ENCODE results near the gene BCL2. TPM values are rescaled to one million over a fixed set of nuclear protein-coding genes. Genes with fewer than 3 reads are reported as not detected.

BCL2 gene
- total and polyA plus RNA-seq, 9 of the 15 experiments (the other 6 are each of a cell fraction or from before 2014, with no cell fraction given) = 0.10 to 1.1 (median 0.65) TPM

DNA sequence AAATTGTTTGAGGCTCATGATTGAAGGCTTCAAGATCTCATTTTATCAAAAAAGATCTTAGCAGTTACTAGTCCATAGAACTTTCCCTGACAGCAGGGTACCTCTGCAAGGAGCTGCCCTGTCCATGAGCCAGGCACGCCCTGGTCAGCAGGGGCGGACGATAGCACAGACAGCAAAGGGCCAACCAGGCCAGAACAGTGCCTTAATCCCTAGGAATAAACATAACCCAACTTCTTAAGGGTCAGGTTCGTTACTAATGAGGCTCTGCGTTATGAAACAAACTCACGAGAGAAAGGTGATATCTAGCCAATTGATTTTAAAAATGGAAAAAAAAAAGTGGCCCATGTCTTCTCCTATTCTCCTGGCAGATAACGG lies 59.2 kb downstream of the BCL2 start (continued):
- TF ChIP-seq, protein P1, sequence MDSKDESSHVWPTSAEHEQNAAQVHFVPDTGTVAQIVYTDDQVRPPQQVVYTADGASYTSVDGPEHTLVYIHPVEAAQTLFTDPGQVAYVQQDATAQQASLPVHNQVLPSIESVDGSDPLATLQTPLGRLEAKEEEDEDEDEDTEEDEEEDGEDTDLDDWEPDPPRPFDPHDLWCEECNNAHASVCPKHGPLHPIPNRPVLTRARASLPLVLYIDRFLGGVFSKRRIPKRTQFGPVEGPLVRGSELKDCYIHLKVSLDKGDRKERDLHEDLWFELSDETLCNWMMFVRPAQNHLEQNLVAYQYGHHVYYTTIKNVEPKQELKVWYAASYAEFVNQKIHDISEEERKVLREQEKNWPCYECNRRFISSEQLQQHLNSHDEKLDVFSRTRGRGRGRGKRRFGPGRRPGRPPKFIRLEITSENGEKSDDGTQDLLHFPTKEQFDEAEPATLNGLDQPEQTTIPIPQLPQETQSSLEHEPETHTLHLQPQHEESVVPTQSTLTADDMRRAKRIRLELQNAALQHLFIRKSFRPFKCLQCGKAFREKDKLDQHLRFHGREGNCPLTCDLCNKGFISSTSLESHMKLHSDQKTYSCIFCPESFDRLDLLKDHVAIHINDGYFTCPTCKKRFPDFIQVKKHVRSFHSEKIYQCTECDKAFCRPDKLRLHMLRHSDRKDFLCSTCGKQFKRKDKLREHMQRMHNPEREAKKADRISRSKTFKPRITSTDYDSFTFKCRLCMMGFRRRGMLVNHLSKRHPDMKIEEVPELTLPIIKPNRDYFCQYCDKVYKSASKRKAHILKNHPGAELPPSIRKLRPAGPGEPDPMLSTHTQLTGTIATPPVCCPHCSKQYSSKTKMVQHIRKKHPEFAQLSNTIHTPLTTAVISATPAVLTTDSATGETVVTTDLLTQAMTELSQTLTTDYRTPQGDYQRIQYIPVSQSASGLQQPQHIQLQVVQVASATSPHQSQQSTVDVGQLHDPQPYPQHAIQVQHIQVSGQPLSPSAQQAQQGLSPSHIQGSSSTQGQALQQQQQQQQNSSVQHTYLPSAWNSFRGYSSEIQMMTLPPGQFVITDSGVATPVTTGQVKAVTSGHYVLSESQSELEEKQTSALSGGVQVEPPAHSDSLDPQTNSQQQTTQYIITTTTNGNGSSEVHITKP (IDR thresholded peaks at IDR 0.05; ENCODE audit: partially characterized antibody) = no peak
- TF ChIP-seq TEAD4 (IDR thresholded peaks at IDR 0.05; ENCODE audit: low read length) = no peak
- no peak for TF ChIP-seq TEAD4 (CRISPR knock-in tag; IDR thresholded peaks at IDR 0.05; ENCODE audit: borderline replicate concordance)
- TF ChIP-seq ZNF354B (CRISPR knock-in tag; IDR thresholded peaks at IDR 0.05) = no peak
- no peak for TF ChIP-seq XRCC3 (IDR thresholded peaks at IDR 0.05)
- TF ChIP-seq ZNF143 (CRISPR knock-in tag; IDR thresholded peaks at IDR 0.05) = no peak

DNA sequence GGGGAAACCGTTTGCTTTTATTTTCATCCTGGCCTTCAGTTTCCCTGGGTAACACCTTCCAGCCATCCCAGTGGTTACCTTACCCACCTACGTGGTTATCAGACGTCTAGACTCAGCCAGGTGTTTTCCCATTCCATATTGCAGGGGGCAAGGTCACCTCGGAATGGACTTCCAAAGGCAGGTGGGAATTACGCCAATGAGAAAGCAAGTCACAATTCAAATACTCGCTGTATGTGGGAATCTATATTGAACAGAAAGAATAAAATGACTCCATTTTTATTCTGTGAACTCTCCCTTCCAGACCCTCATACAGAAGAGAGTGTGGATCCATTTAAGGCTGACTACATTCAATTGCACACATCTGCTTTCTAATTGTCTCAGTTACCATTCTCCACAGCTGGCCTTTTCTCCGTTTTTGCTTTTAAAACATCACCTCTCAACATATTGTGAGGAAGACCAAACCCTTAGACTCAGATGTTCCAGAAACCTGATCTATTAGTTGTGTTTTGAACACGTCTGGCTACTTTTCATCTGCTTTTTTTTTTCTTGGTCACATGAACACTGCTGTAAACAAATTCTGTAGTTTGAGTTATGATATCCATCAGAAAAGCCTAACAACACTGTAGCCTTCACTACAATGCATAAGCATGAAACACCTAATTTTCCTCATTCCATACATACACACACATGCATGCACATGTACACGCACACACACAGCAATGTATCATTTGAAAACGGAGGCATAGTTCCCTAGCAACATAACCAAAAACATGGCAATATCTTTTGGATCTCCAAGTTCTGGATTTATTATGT lies 59.8 kb downstream of the BCL2 start:
- CTCF ChIA-PET (ENCODE audit: low intra/inter-chr PET ratio) = no interaction called here
- H4K20me1 ChIP-seq (replicated peaks; ENCODE audit: control insufficient read depth, insufficient read depth, low read length) = no peaks in the 10 kb centered on the region

More for the DNA sequence above, 59.8 kb downstream of the BCL2 start:
- DNase-seq (ENCODE audit: extremely low read depth in 1 of 4, low spot score in 3 of 4) = no peak
- Histone ChIP-seq H3K9ac (ENCODE audit: insufficient read depth in 1 of 2, low read depth in 2 of 2, low read length in 2 of 2) (no peak overlapping the region), H3K27ac (ENCODE audit: extremely low read depth, low read depth, low read length) (no peak overlapping the region), H3K9me1 (ENCODE audit: control insufficient read depth, insufficient read depth, low read length) (no peaks in the 10 kb centered on the region), H2AFZ (ENCODE audit: low read depth, low read length) (no peak overlapping the region), H3K27me3 (ENCODE audit: control insufficient read depth in 2 of 2, insufficient read depth in 2 of 2, low read length in 2 of 2) (peaks cover 0 to 20% of the 10 kb centered on the region in 2 experiments; a peak in 3 of 5 replicates), H3K4me3 (no peak overlapping the region), H3K79me2 (ENCODE audit: control insufficient read depth, insufficient read depth, low read length) (no peaks in the 10 kb centered on the region), H3K36me3 (ENCODE audit: control insufficient read depth, insufficient read depth, low read length) (no peaks in the 10 kb centered on the region), H3K4me1 (replicated peaks in 1 of 2; ENCODE audit: control insufficient read depth in 2 of 2, insufficient read depth in 2 of 2, low read length in 2 of 2) (no peaks in the 10 kb centered on the region), H3K4me2 (ENCODE audit: insufficient read depth, low read length) (no peak overlapping the region), H3K9me3 (replicated peaks; ENCODE audit: control insufficient read depth, insufficient read depth, low read depth, low read length) (no peaks in the 10 kb centered on the region)
- BruUV-seq (replicated peaks) = no TSS peak
- no peak for FAIRE-seq
- in situ Hi-C loops (cut with MboI) (no loop called here), intact Hi-C loops (cut with micrococcal nuclease) (no loop called here)
- no peak for ATAC-seq
- TF ChIP-seq IRF2 (CRISPR knock-in tag; IDR thresholded peaks at IDR 0.05) = no peak
- TF ChIP-seq, protein P2, sequence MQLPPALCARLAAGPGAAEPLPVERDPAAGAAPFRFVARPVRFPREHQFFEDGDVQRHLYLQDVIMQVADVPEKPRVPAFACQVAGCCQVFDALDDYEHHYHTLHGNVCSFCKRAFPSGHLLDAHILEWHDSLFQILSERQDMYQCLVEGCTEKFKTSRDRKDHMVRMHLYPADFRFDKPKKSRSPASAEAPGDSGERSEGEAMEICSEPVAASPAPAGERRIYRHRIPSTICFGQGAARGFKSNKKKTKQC (CRISPR knock-in tag; IDR thresholded peaks at IDR 0.05) = no peak
- no peak for TF ChIP-seq SP2 (IDR thresholded peaks at IDR 0.05; ENCODE audit: extremely low read depth, low read depth, low read length, poor library complexity, severe bottlenecking)
- POLR2A ChIA-PET = no interaction called here
- 8% methylated on average over 9 of the region's 10 CpGs for WGBS (ENCODE audit: insufficient coverage, low coverage, missing lambda C conversion rate)

Measured in K562 (cell line).